Sigmoid colon (tissue), 7 donors: ENCODE data around the gene GPR160. TPM values are rescaled to one million over a fixed set of nuclear protein-coding genes. Genes with fewer than 3 reads are reported as not detected.

ENCODE experiments used
- DNase-seq: peaks from one replicate; pipeline ENCODE4 v3.0.0-alpha.2; 2019
- H3K27ac ChIP-seq, 4 donors: fragments of 200-600 bp; sonication (generic); one replicate each; pipeline ENCODE4 v1.5.1; 2016 to 2019; ENCODE audit warnings: mild to moderate bottlenecking in 1 of 4
- H3K27me3 ChIP-seq, 3 donors: fragments of 200-600 bp; sonication (generic); one replicate each; pipeline ENCODE4 v1.5.1; 2019; ENCODE audit warnings: mild to moderate bottlenecking in 1 of 3
- H3K36me3 ChIP-seq, 4 donors: fragments of 200-600 bp; sonication (generic); one replicate each; pipeline ENCODE4 v1.5.1; 2016 to 2019
- H3K4me1 ChIP-seq, 4 donors: fragments of 200-600 bp; sonication (generic); one replicate each; pipeline ENCODE4 v1.5.1; 2017 to 2019
- H3K4me3 ChIP-seq, 4 donors: fragments of 200-600 bp; sonication (generic); one replicate each; pipeline ENCODE4 v1.5.1; 2017 to 2019; ENCODE audit warnings: mild to moderate bottlenecking in 2 of 4, moderate library complexity in 1 of 4
- H3K9me3 ChIP-seq, 4 donors: fragments of 200-600 bp in 3 of 4; sonication (generic) in 3 of 4; one replicate each; pipeline versions ENCODE4 v1.5.1 to v1.6.1; 2013 to 2019
- CTCF ChIP-seq, 4 experiments: fragments of 450-650 bp in 3 of 4; fragments of 200-600 bp in 1 of 4; IDR thresholded peaks; one replicate each; pipeline ENCODE4 v1.5.1; 2016 to 2019; ENCODE audit warnings: antibody characterized with exemption in 4 of 4, mild to moderate bottlenecking in 3 of 4, moderate library complexity in 2 of 4
- EP300 ChIP-seq, 4 donors: sonication (generic); formaldehyde crosslinking; IDR thresholded peaks; one replicate each; pipeline ENCODE4 v1.6.1; 2017; ENCODE audit warnings: antibody characterized with exemption in 4 of 4
- POLR2A ChIP-seq, 2 donors: fragments of 450-650 bp; IDR thresholded peaks; one replicate each; pipeline ENCODE4 v1.6.1; 2016; ENCODE audit warnings: antibody characterized with exemption in 2 of 2, mild to moderate bottlenecking in 2 of 2, moderate library complexity in 2 of 2
- POLR2AphosphoS5 ChIP-seq, 4 donors: sonication (generic); formaldehyde crosslinking; IDR thresholded peaks; one replicate each; pipeline ENCODE4 v1.6.1; 2017; ENCODE audit warnings: antibody characterized with exemption in 4 of 4
- WGBS, 2 donors: extraction: QIAGEN DNeasy Blood & Tissue Kit; methylation state at CpG; one replicate each; pipeline ENCODE4 v1.1.7; 2013; 5-methylcytosine and 5-hydroxymethylcytosine counted together
- intact Hi-C: fragments of 100-400 bp; cut with DNase I; formaldehyde crosslinking; loops from one replicate; pipeline ENCODE4 v1.15.1; 2023
- polyA plus RNA-seq, 3 donors: library from polyadenylated mRNA; stranded (reverse); fragments of 200-250 nt; gene quantifications; one replicate each; pipeline ENCODE4 v1.2.3, GENCODE V29; 2013
- total RNA-seq, 4 donors: library from RNA; depleted of rRNA; stranded (reverse); fragments of >200 nt; gene quantifications; one replicate each; pipeline ENCODE4 v1.1.0, GENCODE V29; 2016
- donor health status: healthy with polysubstance abuse.
- donor health status: Bipolar disorder and iron deficiency.
- donor health status: healthy.

Gene GPR160
- total and polyA plus RNA-seq, 7 donors = 0.16 to 93.7 (median 14.9) TPM; not detected in 1

DNA sequence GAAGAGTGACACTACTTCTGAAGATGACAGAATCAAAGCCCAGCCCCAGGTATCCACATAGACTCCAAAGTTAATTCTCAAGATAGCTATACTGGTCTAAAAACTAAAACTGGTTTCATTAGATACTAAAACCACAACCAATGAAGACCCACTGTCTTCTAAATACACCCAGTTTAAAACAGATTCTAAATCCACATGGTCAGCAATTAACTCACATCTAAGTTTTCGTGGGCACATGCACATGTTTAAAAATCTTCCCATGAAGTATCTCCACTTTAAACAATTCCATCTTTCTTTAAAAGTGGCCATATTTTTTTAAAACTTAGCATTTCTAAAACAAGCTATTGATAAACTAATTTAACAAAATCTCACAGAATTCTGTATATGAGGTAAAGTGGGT, 63.1 kb downstream of the GPR160 start:
- Histone ChIP-seq H3K4me1 (no peaks in the 10 kb centered on the region), H3K27me3 (no peaks in the 10 kb centered on the region), H3K9me3 (no peaks in the 10 kb centered on the region), H3K27ac (no peak overlapping the region), H3K4me3 (no peak overlapping the region), H3K36me3 (peaks cover 0 to 94% (median 45%) of the 10 kb centered on the region in 4 donors)
- no peak for DNase-seq
- 93 to 96% methylated on average over 1 of the region's 1 CpG for WGBS, 2 donors
- TF ChIP-seq POLR2AphosphoS5 (IDR thresholded peaks at IDR 0.05) = no peak
- no peak for TF ChIP-seq CTCF (IDR thresholded peaks at IDR 0.05)
- TF ChIP-seq EP300 (IDR thresholded peaks at IDR 0.05) = no peak
- no peak for TF ChIP-seq POLR2A (IDR thresholded peaks at IDR 0.05)
- intact Hi-C loops = no loop called here

GRCh38 chr3:170102431-170102830, 64.6 kb downstream of the GPR160 start:
- DNase-seq = no peak
- no peaks in the 10 kb centered on the region for H3K9me3 ChIP-seq
- no peaks in the 10 kb centered on the region for H3K27me3 ChIP-seq
- TF ChIP-seq EP300 (IDR thresholded peaks at IDR 0.05) (no peak), CTCF (IDR thresholded peaks at IDR 0.05) (no peak), POLR2A (IDR thresholded peaks at IDR 0.05) (no peak), POLR2AphosphoS5 (IDR thresholded peaks at IDR 0.05) (no peak)
- intact Hi-C loops = no loop called here
- no peak overlapping the region for H3K27ac ChIP-seq
- WGBS, 2 donors = 96 to 97% methylated on average over 8 of the region's 8 CpGs
- H3K4me3 ChIP-seq = no peak overlapping the region
- no peaks in the 10 kb centered on the region for H3K4me1 ChIP-seq
- peaks cover 4 to 90% (median 38%) of the 10 kb centered on the region in 4 donors for H3K36me3 ChIP-seq

DNA sequence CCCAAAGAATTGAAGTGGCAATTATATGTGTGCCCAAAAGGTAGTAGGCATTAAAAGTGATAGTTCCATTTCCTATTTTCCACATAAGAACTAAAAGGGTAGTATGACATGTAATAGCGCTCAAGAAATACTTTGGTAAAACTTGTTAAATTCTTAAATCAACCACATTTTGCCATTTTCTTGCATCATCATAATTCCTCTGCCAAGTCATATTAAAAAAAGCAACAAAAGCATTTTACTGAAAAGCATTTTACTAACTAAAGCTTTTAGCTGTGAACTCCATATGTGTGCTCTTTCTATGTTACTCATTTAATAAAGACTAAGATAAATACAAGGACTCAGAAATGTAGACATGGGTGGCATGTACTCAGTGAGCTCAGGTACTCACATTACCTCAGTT, 70.1 kb downstream of the GPR160 start:
- Histone ChIP-seq H3K4me3 (no peak overlapping the region), H3K36me3 (peaks cover 0 to 80% (median 13%) of the 10 kb centered on the region in 4 donors), H3K27ac (no peak overlapping the region), H3K27me3 (no peaks in the 10 kb centered on the region), H3K9me3 (no peaks in the 10 kb centered on the region), H3K4me1 (no peaks in the 10 kb centered on the region)
- TF ChIP-seq EP300 (IDR thresholded peaks at IDR 0.05) (no peak), POLR2A (IDR thresholded peaks at IDR 0.05) (no peak), POLR2AphosphoS5 (IDR thresholded peaks at IDR 0.05) (no peak), CTCF (IDR thresholded peaks at IDR 0.05) (no peak)
- WGBS, 2 donors = 98 to 99% methylated on average over 1 of the region's 1 CpG
- intact Hi-C loops = no loop called here
- no peak for DNase-seq

DNA sequence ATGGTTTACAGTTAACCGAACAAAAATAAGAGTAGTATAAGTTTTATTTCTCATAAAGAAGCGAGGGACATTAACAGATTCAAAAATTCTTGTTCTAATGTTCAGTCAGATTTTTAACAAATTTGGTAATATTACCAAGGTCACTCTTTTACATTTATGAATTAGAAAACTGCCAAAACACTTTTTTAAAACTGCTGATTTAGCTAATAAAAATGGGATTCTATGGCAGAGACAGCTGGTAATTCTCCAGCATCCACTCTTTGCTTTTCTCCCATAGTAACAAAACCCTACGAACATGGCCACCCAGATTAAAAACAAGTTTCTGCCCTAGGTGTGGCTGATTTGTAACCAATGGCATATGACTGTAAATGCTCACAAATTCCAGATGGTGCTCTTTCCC, 71.2 kb downstream of the GPR160 start:
- no peak overlapping the region for H3K4me3 ChIP-seq
- intact Hi-C loops = no loop called here
- peaks cover 0 to 80% (median 15%) of the 10 kb centered on the region in 4 donors for H3K36me3 ChIP-seq
- WGBS, 2 donors = 91 to 93% methylated on average over 3 of the region's 3 CpGs
- no peaks in the 10 kb centered on the region for H3K4me1 ChIP-seq
- TF ChIP-seq EP300 (IDR thresholded peaks at IDR 0.05) (no peak), CTCF (IDR thresholded peaks at IDR 0.05) (no peak), POLR2AphosphoS5 (IDR thresholded peaks at IDR 0.05) (no peak), POLR2A (IDR thresholded peaks at IDR 0.05) (no peak)
- no peak overlapping the region for H3K27ac ChIP-seq
- H3K27me3 ChIP-seq = no peaks in the 10 kb centered on the region
- no peaks in the 10 kb centered on the region for H3K9me3 ChIP-seq
- DNase-seq = no peak
